Neural cell (in vitro differentiated cells): ENCODE data around the gene SRRM1.

Experiments used
- EP300 ChIP-seq: fragments of 450-650 bp; conservative IDR thresholded peaks from 2 replicates; pipeline ENCODE4 v1.6.1; 2014; ENCODE audit warnings: antibody characterized with exemption, mild to moderate bottlenecking, moderate library complexity; ENCODE audit not compliant: poor library complexity, severe bottlenecking
- EZH2 ChIP-seq: fragments of 200-600, 300-800 bp; shearing (Covaris generic), sonication (generic); IDR thresholded peaks from 2 replicates; pipeline ENCODE4 v1.6.1; 2014; ENCODE audit warnings: antibody characterized with exemption, low read length, borderline replicate concordance, mild to moderate bottlenecking; ENCODE audit not compliant: insufficient read depth, poor library complexity, severe bottlenecking
- MXI1 ChIP-seq: fragments of 450-650 bp; conservative IDR thresholded peaks from 2 replicates; pipeline ENCODE4 v1.6.1; 2014; ENCODE audit warnings: antibody characterized with exemption, mild to moderate bottlenecking; ENCODE audit not compliant: poor library complexity, severe bottlenecking
- POLR2AphosphoS5 ChIP-seq: IDR thresholded peaks from 2 replicates; pipeline ENCODE4 v1.6.1; 2012
- RAD21 ChIP-seq: fragments of 450-650 bp; conservative IDR thresholded peaks from 2 replicates; pipeline ENCODE4 v1.6.1; 2014; ENCODE audit warnings: antibody characterized with exemption, mild to moderate bottlenecking, moderate library complexity
- TF ChIP-seq, protein P1 (sequence below): fragments of 450-650 bp; IDR thresholded peaks from 2 replicates; pipeline ENCODE4 v1.5.1; 2014; ENCODE audit warnings: antibody characterized with exemption, mild to moderate bottlenecking, moderate library complexity; ENCODE audit not compliant: poor library complexity, severe bottlenecking

DNA sequence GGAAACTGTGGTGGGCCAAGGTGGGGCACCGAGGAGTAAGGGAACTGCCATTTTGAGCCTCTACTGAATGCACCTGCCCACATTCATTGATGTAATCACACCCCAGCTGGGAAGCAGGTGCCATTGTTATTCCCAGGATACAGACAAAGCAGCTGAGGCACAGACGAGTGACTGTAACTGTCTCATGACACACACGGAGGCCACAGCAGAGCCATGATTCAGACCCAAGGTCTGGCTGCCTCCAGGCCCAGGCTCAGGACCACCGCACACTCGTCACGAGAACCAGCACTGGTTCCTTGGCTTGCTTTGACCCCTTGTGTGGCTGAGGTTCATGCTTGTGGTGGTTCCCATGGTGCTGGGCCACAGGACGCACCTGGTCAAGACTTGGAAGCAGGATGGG, 56.5 kb downstream of the SRRM1 start:
- TF ChIP-seq, protein P1, sequence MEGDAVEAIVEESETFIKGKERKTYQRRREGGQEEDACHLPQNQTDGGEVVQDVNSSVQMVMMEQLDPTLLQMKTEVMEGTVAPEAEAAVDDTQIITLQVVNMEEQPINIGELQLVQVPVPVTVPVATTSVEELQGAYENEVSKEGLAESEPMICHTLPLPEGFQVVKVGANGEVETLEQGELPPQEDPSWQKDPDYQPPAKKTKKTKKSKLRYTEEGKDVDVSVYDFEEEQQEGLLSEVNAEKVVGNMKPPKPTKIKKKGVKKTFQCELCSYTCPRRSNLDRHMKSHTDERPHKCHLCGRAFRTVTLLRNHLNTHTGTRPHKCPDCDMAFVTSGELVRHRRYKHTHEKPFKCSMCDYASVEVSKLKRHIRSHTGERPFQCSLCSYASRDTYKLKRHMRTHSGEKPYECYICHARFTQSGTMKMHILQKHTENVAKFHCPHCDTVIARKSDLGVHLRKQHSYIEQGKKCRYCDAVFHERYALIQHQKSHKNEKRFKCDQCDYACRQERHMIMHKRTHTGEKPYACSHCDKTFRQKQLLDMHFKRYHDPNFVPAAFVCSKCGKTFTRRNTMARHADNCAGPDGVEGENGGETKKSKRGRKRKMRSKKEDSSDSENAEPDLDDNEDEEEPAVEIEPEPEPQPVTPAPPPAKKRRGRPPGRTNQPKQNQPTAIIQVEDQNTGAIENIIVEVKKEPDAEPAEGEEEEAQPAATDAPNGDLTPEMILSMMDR: no peak
- TF ChIP-seq EP300 (no peak), MXI1 (no peak), POLR2AphosphoS5 (no peak), RAD21 (no peak), EZH2 (no peak)
